HepG2 (cell line): ENCODE results near the gene C2orf81. TPM values are rescaled to one million over a fixed set of nuclear protein-coding genes. Genes with fewer than 3 reads are reported as not detected.

Source experiments
- ATF6 ChIP-seq: sonication (generic); formaldehyde crosslinking; conservative IDR thresholded peaks from 2 replicates; pipeline ENCODE4 v1.4.0; 2020; ENCODE audit warnings: missing genetic modification reagents
- BORCS8-MEF2B ChIP-seq: sonication (generic); formaldehyde crosslinking; IDR thresholded peaks from 2 replicates; pipeline ENCODE4 v1.8.0; 2022; ENCODE audit warnings: mild to moderate bottlenecking, missing genetic modification reagents
- BRD4 ChIP-seq: sonication (generic); formaldehyde crosslinking; IDR thresholded peaks from 2 replicates; pipeline ENCODE4 v1.4.0; 2020; ENCODE audit warnings: missing genetic modification reagents
- CBX1 ChIP-seq: IDR thresholded peaks from one replicate; pipeline ENCODE4 v1.6.1; 2016; ENCODE audit warnings: antibody characterized with exemption, low read depth
- GZF1 ChIP-seq: sonication (generic); formaldehyde crosslinking; IDR thresholded peaks from 2 replicates; pipeline ENCODE4 v1.5.1; 2020; ENCODE audit warnings: mild to moderate bottlenecking, missing genetic modification reagents
- HNF1B ChIP-seq: sonication (generic); formaldehyde crosslinking; IDR thresholded peaks from 2 replicates; pipeline ENCODE4 v1.5.1; 2020; ENCODE audit warnings: mild to moderate bottlenecking, moderate library complexity, missing genetic modification reagents
- MEF2D ChIP-seq: sonication (generic); formaldehyde crosslinking; IDR thresholded peaks from 2 replicates; pipeline ENCODE4 v1.5.1; 2020; ENCODE audit warnings: mild to moderate bottlenecking, missing genetic modification reagents
- PAF1 ChIP-seq: IDR thresholded peaks from 2 replicates; pipeline ENCODE4 v1.6.1; 2016; ENCODE audit warnings: missing genetic modification reagents, missing compliant biosample characterization
- PRDM15 ChIP-seq: sonication (generic); formaldehyde crosslinking; IDR thresholded peaks from 2 replicates; pipeline ENCODE4 v1.4.0; 2020; ENCODE audit warnings: missing genetic modification reagents
- SAP130 ChIP-seq: IDR thresholded peaks from 2 replicates; pipeline ENCODE4 v1.6.1; 2016; ENCODE audit warnings: low read depth
- ZBTB20 ChIP-seq: sonication (generic); formaldehyde crosslinking; IDR thresholded peaks from 2 replicates; pipeline ENCODE4 v1.8.1; 2023; ENCODE audit warnings: missing genetic modification reagents, low read depth, mild to moderate bottlenecking, borderline replicate concordance
- ZNF20 ChIP-seq: sonication (generic); formaldehyde crosslinking; IDR thresholded peaks from 2 replicates; pipeline ENCODE4 v1.4.0; 2020; ENCODE audit warnings: mild to moderate bottlenecking, moderate library complexity, missing genetic modification reagents
- ZNF275 ChIP-seq: sonication (generic); formaldehyde crosslinking; IDR thresholded peaks from 2 replicates; pipeline ENCODE4 v1.8.0; 2022; ENCODE audit warnings: missing genetic modification reagents, mild to moderate bottlenecking, inconsistent platforms, borderline replicate concordance
- ZNF333 ChIP-seq: sonication (generic); formaldehyde crosslinking; IDR thresholded peaks from 2 replicates; pipeline ENCODE4 v1.4.0; 2020; ENCODE audit warnings: mild to moderate bottlenecking, missing genetic modification reagents, borderline replicate concordance
- ZNF33A ChIP-seq: sonication (generic); formaldehyde crosslinking; IDR thresholded peaks from 2 replicates; pipeline ENCODE4 v1.5.1; 2020; ENCODE audit warnings: missing genetic modification reagents, mild to moderate bottlenecking, moderate library complexity, borderline replicate concordance
- ZNF788 ChIP-seq: sonication (generic); formaldehyde crosslinking; IDR thresholded peaks from 2 replicates; pipeline ENCODE4 v1.5.0; 2020; ENCODE audit warnings: mild to moderate bottlenecking, missing genetic modification reagents, borderline replicate concordance
- polyA plus RNA-seq, 8 experiments: library from polyadenylated mRNA; depleted of rRNA in 3 of 8; stranded (reverse) in 7 of 8; unstranded in 1 of 8; fragments of >200 nt; fragmentation: Illumina TruSeq in 4 of 8; extraction: Trizol in 4 of 8; gene quantifications; 2 replicates each; pipeline versions ENCODE4 v1.2.1 to v1.2.3, GENCODE V29; 2011 to 2016; ENCODE audit warnings: low read depth in 4 of 8, missing spikeins in 1 of 8, mixed read lengths in 1 of 8; ENCODE audit not compliant: insufficient read depth in 1 of 8
- total RNA-seq, 5 experiments: library from RNA; depleted of rRNA; stranded (reverse); fragments of >200 nt; fragmentation: Illumina TruSeq; extraction: Trizol; gene quantifications; 2 replicates each; pipeline ENCODE4 v1.2.3, GENCODE V29; 2016; ENCODE audit warnings: low read depth in 1 of 5
- TF ChIP-seq, protein P1 (sequence below): sonication (generic); formaldehyde crosslinking; IDR thresholded peaks from 2 replicates; pipeline ENCODE4 v1.5.0; 2020; ENCODE audit warnings: mild to moderate bottlenecking, missing genetic modification reagents, moderate library complexity
- TF ChIP-seq, protein P2 (sequence below): sonication (generic); formaldehyde crosslinking; IDR thresholded peaks from 2 replicates; pipeline ENCODE4 v1.5.1; 2020; ENCODE audit warnings: missing genetic modification reagents, mild to moderate bottlenecking, borderline replicate concordance

The C2orf81 gene
- total and polyA plus RNA-seq, 2 of the 13 experiments (the other 11 are each of a cell fraction or from before 2014, with no cell fraction given): 0.15 to 0.17 TPM

- TF ChIP-seq ATF6 (CRISPR knock-in tag) (no peak), ZBTB20 (CRISPR knock-in tag) (0 out of 2 replicates have a peak, but pooled peaks have one; percentile 20), ZNF788 (CRISPR knock-in tag) (no peak), HNF1B (CRISPR knock-in tag) (no peak), PRDM15 (CRISPR knock-in tag) (no peak), PAF1 (CRISPR knock-in tag) (no peak), SAP130 (CRISPR knock-in tag) (no peak), ZNF20 (CRISPR knock-in tag) (no peak), CBX1 (peak; percentile 46), ZNF333 (CRISPR knock-in tag) (no peak), BRD4 (CRISPR knock-in tag) (no peak), BORCS8-MEF2B (CRISPR knock-in tag) (no peak), GZF1 (CRISPR knock-in tag) (no peak; the same call in 1 of the 2 replicates), ZNF275 (0 out of 2 replicates have a peak, but pooled peaks have one; percentile 66), ZNF33A (CRISPR knock-in tag) (no peak), MEF2D (CRISPR knock-in tag) (peak; percentile 56; the same call in 1 of the 2 replicates)
- TF ChIP-seq, protein P1, sequence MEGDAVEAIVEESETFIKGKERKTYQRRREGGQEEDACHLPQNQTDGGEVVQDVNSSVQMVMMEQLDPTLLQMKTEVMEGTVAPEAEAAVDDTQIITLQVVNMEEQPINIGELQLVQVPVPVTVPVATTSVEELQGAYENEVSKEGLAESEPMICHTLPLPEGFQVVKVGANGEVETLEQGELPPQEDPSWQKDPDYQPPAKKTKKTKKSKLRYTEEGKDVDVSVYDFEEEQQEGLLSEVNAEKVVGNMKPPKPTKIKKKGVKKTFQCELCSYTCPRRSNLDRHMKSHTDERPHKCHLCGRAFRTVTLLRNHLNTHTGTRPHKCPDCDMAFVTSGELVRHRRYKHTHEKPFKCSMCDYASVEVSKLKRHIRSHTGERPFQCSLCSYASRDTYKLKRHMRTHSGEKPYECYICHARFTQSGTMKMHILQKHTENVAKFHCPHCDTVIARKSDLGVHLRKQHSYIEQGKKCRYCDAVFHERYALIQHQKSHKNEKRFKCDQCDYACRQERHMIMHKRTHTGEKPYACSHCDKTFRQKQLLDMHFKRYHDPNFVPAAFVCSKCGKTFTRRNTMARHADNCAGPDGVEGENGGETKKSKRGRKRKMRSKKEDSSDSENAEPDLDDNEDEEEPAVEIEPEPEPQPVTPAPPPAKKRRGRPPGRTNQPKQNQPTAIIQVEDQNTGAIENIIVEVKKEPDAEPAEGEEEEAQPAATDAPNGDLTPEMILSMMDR (CRISPR knock-in tag): no peak
- TF ChIP-seq, protein P2, sequence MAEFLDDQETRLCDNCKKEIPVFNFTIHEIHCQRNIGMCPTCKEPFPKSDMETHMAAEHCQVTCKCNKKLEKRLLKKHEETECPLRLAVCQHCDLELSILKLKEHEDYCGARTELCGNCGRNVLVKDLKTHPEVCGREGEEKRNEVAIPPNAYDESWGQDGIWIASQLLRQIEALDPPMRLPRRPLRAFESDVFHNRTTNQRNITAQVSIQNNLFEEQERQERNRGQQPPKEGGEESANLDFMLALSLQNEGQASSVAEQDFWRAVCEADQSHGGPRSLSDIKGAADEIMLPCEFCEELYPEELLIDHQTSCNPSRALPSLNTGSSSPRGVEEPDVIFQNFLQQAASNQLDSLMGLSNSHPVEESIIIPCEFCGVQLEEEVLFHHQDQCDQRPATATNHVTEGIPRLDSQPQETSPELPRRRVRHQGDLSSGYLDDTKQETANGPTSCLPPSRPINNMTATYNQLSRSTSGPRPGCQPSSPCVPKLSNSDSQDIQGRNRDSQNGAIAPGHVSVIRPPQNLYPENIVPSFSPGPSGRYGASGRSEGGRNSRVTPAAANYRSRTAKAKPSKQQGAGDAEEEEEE (CRISPR knock-in tag): no peak
Observed at GRCh38 chr2:74424995-74425406, 3.6 kb upstream of the C2orf81 start (continued).
